H9 (cell line): ENCODE measurements around the gene COA5. TPM values are rescaled to one million over a fixed set of nuclear protein-coding genes. Genes with fewer than 3 reads are reported as not detected.

Experiments used
- DNase-seq: peaks from one replicate; pipeline ENCODE4 v3.0.0-alpha.2; 2017
- H2AFZ ChIP-seq: one replicate; pipeline ENCODE4 v1.6.1; 2013; ENCODE audit warnings: mild to moderate bottlenecking, low read length, control low read depth, moderate library complexity
- H2AK5ac ChIP-seq: 2 replicates; pipeline ENCODE4 v1.6.1; 2013; ENCODE audit warnings: low read length, control low read depth, mixed read lengths; ENCODE audit not compliant: insufficient read length
- H2BK120ac ChIP-seq: one replicate; pipeline ENCODE4 v1.6.1; 2013; ENCODE audit warnings: low read depth, mild to moderate bottlenecking, low read length, control low read depth, inconsistent platforms; ENCODE audit not compliant: poor library complexity, severe bottlenecking
- H2BK12ac ChIP-seq: 2 replicates; pipeline ENCODE4 v1.6.1; 2013; ENCODE audit warnings: low read length, control low read depth, mixed read lengths, low read depth; ENCODE audit not compliant: insufficient read length
- H2BK15ac ChIP-seq: 2 replicates; pipeline ENCODE4 v1.6.1; 2013; ENCODE audit warnings: low read depth, low read length, control low read depth
- H2BK20ac ChIP-seq: one replicate; pipeline ENCODE4 v1.6.1; 2013; ENCODE audit warnings: low read depth, mild to moderate bottlenecking, low read length, control low read depth, inconsistent platforms; ENCODE audit not compliant: poor library complexity, severe bottlenecking
- H2BK5ac ChIP-seq: 2 replicates; pipeline ENCODE4 v1.6.1; 2013; ENCODE audit warnings: low read length, control low read depth, mixed read lengths; ENCODE audit not compliant: insufficient read length
- H3K14ac ChIP-seq: 2 replicates; pipeline ENCODE4 v1.6.1; 2013; ENCODE audit warnings: low read length, control low read depth; ENCODE audit not compliant: insufficient read depth
- H3K18ac ChIP-seq: 2 replicates; pipeline ENCODE4 v1.6.1; 2013; ENCODE audit warnings: low read depth, mild to moderate bottlenecking, mixed read lengths, low read length, control low read depth; ENCODE audit not compliant: insufficient read length
- H3K23ac ChIP-seq: 2 replicates; pipeline ENCODE4 v1.6.1; 2013; ENCODE audit warnings: low read length, control low read depth, mixed read lengths, low read depth; ENCODE audit not compliant: insufficient read length
- H3K23me2 ChIP-seq: 2 replicates; pipeline ENCODE4 v1.6.1; 2013; ENCODE audit warnings: low read depth, mild to moderate bottlenecking, mixed read lengths, low read length, control low read depth; ENCODE audit not compliant: insufficient read length, poor library complexity, severe bottlenecking
- H3K27ac ChIP-seq: 2 replicates; pipeline ENCODE4 v1.5.1; 2013; ENCODE audit warnings: low read length, control low read depth, mixed read lengths, low read depth; ENCODE audit not compliant: insufficient read length
- H3K27me3 ChIP-seq: 2 replicates; pipeline ENCODE4 v1.6.1; 2013; ENCODE audit warnings: low read length, control low read depth, inconsistent platforms; ENCODE audit not compliant: insufficient read depth
- H3K4ac ChIP-seq: 2 replicates; pipeline ENCODE4 v1.6.1; 2013; ENCODE audit warnings: low read depth, mild to moderate bottlenecking, control low read depth, inconsistent platforms, low read length, moderate library complexity
- H3K4me1 ChIP-seq: 2 replicates; pipeline ENCODE4 v1.6.1; 2013; ENCODE audit warnings: low read length, control low read depth, inconsistent platforms; ENCODE audit not compliant: insufficient read depth
- H3K4me2 ChIP-seq: 2 replicates; pipeline ENCODE4 v1.6.1; 2013; ENCODE audit warnings: low read length, control low read depth, mixed read lengths; ENCODE audit not compliant: insufficient read length, insufficient read depth
- H3K56ac ChIP-seq: 2 replicates; pipeline ENCODE4 v1.6.1; 2013; ENCODE audit warnings: low read depth, mild to moderate bottlenecking, mixed read lengths, low read length, control low read depth; ENCODE audit not compliant: insufficient read length
- H3K79me1 ChIP-seq: 2 replicates; pipeline ENCODE4 v1.6.1; 2013; ENCODE audit warnings: low read depth, mild to moderate bottlenecking, moderate library complexity, low read length, control low read depth, inconsistent platforms; ENCODE audit not compliant: insufficient read depth, poor library complexity, severe bottlenecking
- H3K79me2 ChIP-seq: 2 replicates; pipeline ENCODE4 v1.6.1; 2013; ENCODE audit warnings: low read length, control low read depth, inconsistent platforms; ENCODE audit not compliant: insufficient read depth
- H3K9ac ChIP-seq: 2 replicates; pipeline ENCODE4 v1.6.1; 2013; ENCODE audit warnings: low read length, control low read depth, mixed read lengths; ENCODE audit not compliant: insufficient read length; ENCODE audit errors: extremely low read depth
- H3K9me3 ChIP-seq: one replicate; pipeline ENCODE4 v1.6.1; 2013; ENCODE audit warnings: low read depth, low read length, inconsistent platforms; ENCODE audit not compliant: control insufficient read depth
- H3T11ph ChIP-seq: one replicate; pipeline ENCODE4 v1.6.1; 2013; ENCODE audit warnings: mild to moderate bottlenecking, low read length, control low read depth, inconsistent platforms
- H4K20me1 ChIP-seq: one replicate; pipeline ENCODE4 v1.6.1; 2013; ENCODE audit not compliant: control insufficient read depth, insufficient read length, insufficient read depth
- H4K5ac ChIP-seq: 2 replicates; pipeline ENCODE4 v1.6.1; 2013; ENCODE audit warnings: low read depth, mild to moderate bottlenecking, mixed read lengths, low read length, control low read depth; ENCODE audit not compliant: insufficient read length
- H4K8ac ChIP-seq: replicated peaks from 2 replicates; pipeline ENCODE4 v1.6.1; 2013; ENCODE audit warnings: low read length, control low read depth, mixed read lengths, low read depth; ENCODE audit not compliant: insufficient read length
- H4K91ac ChIP-seq: 2 replicates; pipeline ENCODE4 v1.6.1; 2013; ENCODE audit warnings: low read depth, mild to moderate bottlenecking, moderate library complexity, mixed read lengths, low read length, control low read depth; ENCODE audit not compliant: insufficient read length
- H3K27ac Mint-ChIP-seq, 3 experiments: 2 replicates in 2 of 3; 3 replicates in 1 of 3; pipeline ENCODE4 v1.8.0; 2020 to 2021; ENCODE audit warnings: mixed read lengths in 3 of 3, mild to moderate bottlenecking in 1 of 3, moderate library complexity in 1 of 3
- H3K27me3 Mint-ChIP-seq: 2 replicates; pipeline ENCODE4 v1.8.0; 2021; ENCODE audit warnings: low read depth, mild to moderate bottlenecking, moderate library complexity, mixed read lengths
- H3K36me3 Mint-ChIP-seq, 3 experiments: 2 replicates in 2 of 3; 3 replicates in 1 of 3; pipeline ENCODE4 v1.8.0; 2020 to 2021; ENCODE audit warnings: low read depth in 3 of 3, mixed read lengths in 3 of 3; ENCODE audit not compliant: insufficient read depth in 1 of 3
- H3K4me1 Mint-ChIP-seq, 2 experiments: 2 replicates each; pipeline ENCODE4 v1.8.0; 2020; ENCODE audit warnings: mixed read lengths in 2 of 2
- H3K4me3 Mint-ChIP-seq, 2 experiments: 2 replicates in 1 of 2; 3 replicates in 1 of 2; pipeline ENCODE4 v1.8.0; 2020 to 2021; ENCODE audit warnings: mild to moderate bottlenecking in 2 of 2, mixed read lengths in 2 of 2, moderate library complexity in 1 of 2
- H3K9me3 Mint-ChIP-seq, 2 experiments: 2 replicates in 1 of 2; 3 replicates in 1 of 2; pipeline ENCODE4 v1.8.0; 2020; ENCODE audit warnings: mild to moderate bottlenecking in 2 of 2, mixed read lengths in 2 of 2, moderate library complexity in 1 of 2
- WGBS: extraction: QIAGEN DNeasy Blood & Tissue Kit; methylation state at CpG from one replicate; pipeline ENCODE4 v1.1.7; 2013; ENCODE audit warnings: missing lambda C conversion rate, low lambda C conversion rate, mixed read lengths; ENCODE audit not compliant: insufficient read length; ENCODE audit errors: extremely low coverage; 5-methylcytosine and 5-hydroxymethylcytosine counted together
- total RNA-seq: library from RNA; stranded (reverse); gene quantifications from 2 replicates; pipeline ENCODE4 v1.2.1, GENCODE V29; 2021
- TF ChIP-seq, protein P1 (sequence below): fragments of 200-600 bp; sonication (generic); conservative IDR thresholded peaks from 3 replicates; pipeline ENCODE4 v1.8.0; 2021; ENCODE audit warnings: antibody characterized with exemption, mild to moderate bottlenecking

COA5 gene
- total RNA-seq, 1 experiment from 2014 or later = 23.6 TPM

DNA sequence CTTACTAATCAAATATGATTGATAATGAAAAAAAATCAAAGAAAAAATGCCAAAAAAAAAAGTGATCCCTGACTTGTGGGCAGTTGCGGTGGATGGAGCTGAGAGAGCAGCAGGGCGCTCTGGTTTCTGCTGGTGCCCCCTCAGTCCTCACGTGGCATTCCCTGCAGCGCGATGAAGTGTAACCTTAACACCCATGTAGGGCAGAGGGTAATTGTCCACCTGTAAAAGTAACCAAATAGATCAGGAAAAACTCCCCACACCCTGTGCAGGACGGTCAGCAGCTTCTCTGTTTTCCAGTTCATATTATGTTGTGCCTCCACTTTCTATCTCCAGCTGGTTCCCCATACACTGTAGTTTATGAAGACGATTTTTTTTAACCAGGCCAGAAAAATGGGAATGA, 25.0 kb downstream of the COA5 start:
- Mint-ChIP-seq H3K4me3 (no peak overlapping the region), H3K9me3 (no peaks in the 10 kb centered on the region), H3K4me1 (no peaks in the 10 kb centered on the region), H3K27me3 (no peaks in the 10 kb centered on the region), H3K36me3 (peaks cover 0 to 54% (median 19%) of the 10 kb centered on the region in 3 experiments; a peak in 5 of 7 replicates), H3K27ac (no peak overlapping the region)
- Histone ChIP-seq H2BK15ac (no peak overlapping the region), H3K23me2 (no peaks in the 10 kb centered on the region), H2BK120ac (no peak overlapping the region), H3K23ac (no peak overlapping the region), H3K14ac (no peak overlapping the region), H4K8ac (no peak overlapping the region), H3K18ac (no peak overlapping the region), H3K27me3 (no peaks in the 10 kb centered on the region), H2AK5ac (no peak overlapping the region), H2BK12ac (no peak overlapping the region), H2AFZ (no peak overlapping the region), H3K79me1 (no peaks in the 10 kb centered on the region), H3T11ph (no peak overlapping the region), H3K56ac (no peak overlapping the region), H3K4me1 (no peaks in the 10 kb centered on the region), H3K4me2 (no peak overlapping the region), H4K91ac (no peak overlapping the region), H4K5ac (no peak overlapping the region), H4K20me1 (no peaks in the 10 kb centered on the region), H2BK5ac (no peak overlapping the region), H2BK20ac (no peak overlapping the region), H3K4ac (no peak overlapping the region), H3K9me3 (no peaks in the 10 kb centered on the region), H3K9ac (no peak overlapping the region), H3K27ac (no peak overlapping the region), H3K79me2 (no peaks in the 10 kb centered on the region)
- no peak for DNase-seq
- no CpG with 5 or more reads among the region's 7 CpGs for whole genome bisulfite sequencing
- TF ChIP-seq, protein P1, sequence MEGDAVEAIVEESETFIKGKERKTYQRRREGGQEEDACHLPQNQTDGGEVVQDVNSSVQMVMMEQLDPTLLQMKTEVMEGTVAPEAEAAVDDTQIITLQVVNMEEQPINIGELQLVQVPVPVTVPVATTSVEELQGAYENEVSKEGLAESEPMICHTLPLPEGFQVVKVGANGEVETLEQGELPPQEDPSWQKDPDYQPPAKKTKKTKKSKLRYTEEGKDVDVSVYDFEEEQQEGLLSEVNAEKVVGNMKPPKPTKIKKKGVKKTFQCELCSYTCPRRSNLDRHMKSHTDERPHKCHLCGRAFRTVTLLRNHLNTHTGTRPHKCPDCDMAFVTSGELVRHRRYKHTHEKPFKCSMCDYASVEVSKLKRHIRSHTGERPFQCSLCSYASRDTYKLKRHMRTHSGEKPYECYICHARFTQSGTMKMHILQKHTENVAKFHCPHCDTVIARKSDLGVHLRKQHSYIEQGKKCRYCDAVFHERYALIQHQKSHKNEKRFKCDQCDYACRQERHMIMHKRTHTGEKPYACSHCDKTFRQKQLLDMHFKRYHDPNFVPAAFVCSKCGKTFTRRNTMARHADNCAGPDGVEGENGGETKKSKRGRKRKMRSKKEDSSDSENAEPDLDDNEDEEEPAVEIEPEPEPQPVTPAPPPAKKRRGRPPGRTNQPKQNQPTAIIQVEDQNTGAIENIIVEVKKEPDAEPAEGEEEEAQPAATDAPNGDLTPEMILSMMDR = no peak
